KMS-11 (cell line): Measurements from ENCODE around the gene LARP1.
"Not testable (repeated sequence)": the region's sequence is repeated elsewhere in the genome, so short reads cannot be mapped to it uniquely, and the experiment has no call there.

Experiments
- H2AFZ ChIP-seq: fragments of 200-600 bp; sonication (generic); 2 replicates; pipeline ENCODE4 v1.6.1; 2016; ENCODE audit warnings: antibody characterized with exemption, mixed run types, low read depth
- H3K27ac ChIP-seq: fragments of 200-600 bp; sonication (generic); 2 replicates; pipeline ENCODE4 v1.6.1; 2016; ENCODE audit warnings: mild to moderate bottlenecking, mixed run types
- H3K27me3 ChIP-seq: fragments of 200-600 bp; sonication (generic); 2 replicates; pipeline ENCODE4 v1.6.1; 2017; ENCODE audit warnings: mild to moderate bottlenecking, low read depth, mixed run types, moderate library complexity; ENCODE audit not compliant: insufficient read depth
- H3K36me3 ChIP-seq: fragments of 200-600 bp; sonication (generic); 2 replicates; pipeline ENCODE4 v1.6.1; 2017; ENCODE audit warnings: mild to moderate bottlenecking, mixed run types; ENCODE audit not compliant: insufficient read depth
- H3K4me1 ChIP-seq: fragments of 200-600 bp; sonication (generic); 2 replicates; pipeline ENCODE4 v1.6.1; 2016; ENCODE audit warnings: mild to moderate bottlenecking, low read depth, mixed run types; ENCODE audit not compliant: poor library complexity, severe bottlenecking
- H3K4me2 ChIP-seq: fragments of 200-600 bp; sonication (generic); 2 replicates; pipeline ENCODE4 v1.7.0; 2016; ENCODE audit warnings: mild to moderate bottlenecking, mixed run types
- H3K4me3 ChIP-seq: fragments of 200-600 bp; sonication (generic); IDR thresholded peaks from 2 replicates; pipeline ENCODE4 v1.6.1; 2017; ENCODE audit warnings: low read depth, low read length, mixed read lengths; ENCODE audit not compliant: insufficient read depth
- H3K79me2 ChIP-seq: fragments of 200-600 bp; sonication (generic); 2 replicates; pipeline ENCODE4 v1.6.1; 2016; ENCODE audit warnings: low read depth, mixed run types; ENCODE audit not compliant: insufficient read depth
- H3K9ac ChIP-seq: fragments of 200-600 bp; sonication (generic); 2 replicates; pipeline ENCODE4 v1.6.1; 2016; ENCODE audit warnings: mild to moderate bottlenecking, mixed run types
- H4K20me1 ChIP-seq: fragments of 200-600 bp; sonication (generic); 2 replicates; pipeline ENCODE4 v1.6.1; 2016; ENCODE audit warnings: mild to moderate bottlenecking, mixed run types; ENCODE audit not compliant: insufficient read depth
- CTCF ChIP-seq: fragments of 200-600 bp; sonication (generic); conservative IDR thresholded peaks from 2 replicates; pipeline ENCODE4 v1.6.1; 2017; ENCODE audit warnings: low read depth, mild to moderate bottlenecking, antibody characterized with exemption, low read length, moderate library complexity, mixed read lengths

Gene LARP1

GRCh38 chr5:154756868-154757813, 2.0 kb downstream of the LARP1 start:
- Histone ChIP-seq H4K20me1 (peaks cover 41% of the 10 kb centered on the region), H3K4me2 (peak overlapping the region; percentile 39; the same call in 1 of the 2 replicates), H3K4me3 (no peak overlapping the region), H3K79me2 (peaks cover 71% of the 10 kb centered on the region), H3K27me3 (no peaks in the 10 kb centered on the region), H3K36me3 (no peaks in the 10 kb centered on the region), H3K9ac (peak overlapping the region; percentile 95), H3K4me1 (peaks cover 57% of the 10 kb centered on the region), H3K27ac (peak overlapping the region; percentile 86), H2AFZ (no peak overlapping the region)
- TF ChIP-seq CTCF = no peak

DNA sequence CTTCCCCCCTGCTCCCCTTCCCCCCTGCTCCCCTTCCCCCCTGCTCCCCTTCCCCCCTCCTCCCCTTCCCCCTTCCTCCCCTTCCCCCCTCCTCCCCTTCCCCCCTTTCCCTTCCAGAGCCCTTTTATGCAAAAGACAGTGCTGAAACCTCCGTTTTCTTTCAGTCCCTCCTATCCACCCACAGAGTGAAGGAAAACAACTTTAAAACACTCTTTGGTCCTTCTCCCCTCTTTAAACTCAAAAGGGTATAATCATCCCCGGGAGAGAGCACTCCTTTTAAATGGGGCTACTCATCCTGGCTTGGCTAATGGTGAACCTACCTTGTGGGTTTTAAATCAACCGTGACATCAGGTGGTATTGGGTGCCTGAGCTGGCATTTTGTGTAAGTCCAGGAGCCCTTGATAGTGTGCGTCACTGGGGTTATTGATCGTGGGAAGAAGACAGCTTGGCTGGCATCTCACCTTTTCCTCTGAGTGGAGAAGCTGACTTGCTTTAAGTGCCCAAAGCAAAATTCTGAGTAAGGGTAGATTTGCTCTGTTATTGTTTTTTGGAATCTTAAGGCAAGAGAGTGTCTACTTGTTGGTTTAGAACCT, 2.7 kb downstream of the LARP1 start:
- H3K27me3 ChIP-seq = no peaks in the 10 kb centered on the region
- no peak for TF ChIP-seq CTCF
- H3K4me3 ChIP-seq = no peak overlapping the region
- H2AFZ ChIP-seq = no peak overlapping the region
- peaks cover 49% of the 10 kb centered on the region for H4K20me1 ChIP-seq
- peak overlapping the region; percentile 80 for H3K4me2 ChIP-seq
- H3K9ac ChIP-seq = no peak overlapping the region
- no peaks in the 10 kb centered on the region for H3K36me3 ChIP-seq
- H3K4me1 ChIP-seq = peaks cover 62% of the 10 kb centered on the region
- H3K27ac ChIP-seq = peak overlapping the region; percentile 26; the same call in 1 of the 2 replicates
- H3K79me2 ChIP-seq = peaks cover 79% of the 10 kb centered on the region

DNA sequence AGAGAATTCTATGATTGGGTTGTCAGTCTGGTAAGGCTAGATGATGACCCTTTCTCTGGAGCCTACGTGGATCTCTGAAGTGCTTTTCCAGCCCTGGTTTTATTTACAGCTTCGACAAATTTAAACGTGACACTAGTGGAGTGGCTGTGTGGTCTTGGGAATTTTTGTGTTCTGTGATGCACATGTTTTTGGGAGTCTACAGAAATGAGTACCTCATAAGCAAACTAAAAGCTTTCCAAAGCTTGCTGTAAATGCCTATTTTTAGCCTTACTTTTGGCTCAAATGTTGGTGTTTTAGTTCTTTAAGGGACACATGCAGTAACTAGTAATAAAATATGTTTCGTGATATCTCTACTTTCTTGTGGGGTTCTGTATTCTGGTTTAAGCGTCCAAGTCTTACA, 3.3 kb downstream of the LARP1 start:
- peak overlapping the region; percentile 26; the same call in 1 of the 2 replicates for H3K27ac ChIP-seq
- no peaks in the 10 kb centered on the region for H3K36me3 ChIP-seq
- H4K20me1 ChIP-seq = peaks cover 53% of the 10 kb centered on the region
- H3K9ac ChIP-seq = no peak overlapping the region
- no peak for TF ChIP-seq CTCF
- H3K4me2 ChIP-seq = peak overlapping the region; percentile 80
- no peaks in the 10 kb centered on the region for H3K27me3 ChIP-seq
- H3K79me2 ChIP-seq = peaks cover 84% of the 10 kb centered on the region
- no peak overlapping the region for H3K4me3 ChIP-seq
- peaks cover 56% of the 10 kb centered on the region for H3K4me1 ChIP-seq
- no peak overlapping the region for H2AFZ ChIP-seq

DNA sequence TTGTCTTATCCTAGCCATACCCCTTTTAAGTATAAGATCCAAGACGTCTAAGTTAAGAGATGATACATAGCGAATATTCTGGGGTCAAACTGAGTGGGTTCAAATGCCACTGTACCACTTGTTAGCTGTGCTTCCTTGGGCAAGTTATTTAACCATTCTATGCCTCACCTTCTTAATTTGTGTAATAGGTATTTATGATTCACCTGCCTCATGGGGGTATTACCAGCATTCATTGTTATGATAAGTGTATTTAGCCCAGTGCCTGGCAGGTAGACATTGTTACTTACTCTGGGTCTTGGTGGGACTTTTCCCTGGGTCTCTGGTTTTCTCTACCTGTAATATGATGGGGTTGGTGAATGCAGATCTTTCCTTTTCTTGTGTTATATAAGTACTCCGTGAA, 3.8 kb downstream of the LARP1 start:
- Histone ChIP-seq H3K79me2 (peaks cover 84% of the 10 kb centered on the region), H3K27ac (no peak overlapping the region), H4K20me1 (peaks cover 56% of the 10 kb centered on the region), H3K4me1 (peaks cover 52% of the 10 kb centered on the region), H3K36me3 (no peaks in the 10 kb centered on the region), H3K4me2 (peak overlapping the region; percentile 80), H3K9ac (no peak overlapping the region), H3K27me3 (no peaks in the 10 kb centered on the region), H2AFZ (no peak overlapping the region), H3K4me3 (no peak overlapping the region)
- no peak for TF ChIP-seq CTCF

- not testable (repeated sequence) for H3K36me3 ChIP-seq, H3K27ac ChIP-seq, H3K4me3 ChIP-seq, H2AFZ ChIP-seq, H3K9ac ChIP-seq, H3K27me3 ChIP-seq
- Histone ChIP-seq H4K20me1 (peaks cover 61% of the 10 kb centered on the region), H3K4me1 (peaks cover 49% of the 10 kb centered on the region), H3K79me2 (peaks cover 87% of the 10 kb centered on the region), H3K4me2 (peak overlapping the region; percentile 80; the same call in 1 of the 2 replicates)
These were observed 4.7 kb downstream of the LARP1 start for GRCh38 chr5:154759868-154760267.
